Measurements from ENCODE around the gene DNAJC12.

DNAJC12 gene

DNA sequence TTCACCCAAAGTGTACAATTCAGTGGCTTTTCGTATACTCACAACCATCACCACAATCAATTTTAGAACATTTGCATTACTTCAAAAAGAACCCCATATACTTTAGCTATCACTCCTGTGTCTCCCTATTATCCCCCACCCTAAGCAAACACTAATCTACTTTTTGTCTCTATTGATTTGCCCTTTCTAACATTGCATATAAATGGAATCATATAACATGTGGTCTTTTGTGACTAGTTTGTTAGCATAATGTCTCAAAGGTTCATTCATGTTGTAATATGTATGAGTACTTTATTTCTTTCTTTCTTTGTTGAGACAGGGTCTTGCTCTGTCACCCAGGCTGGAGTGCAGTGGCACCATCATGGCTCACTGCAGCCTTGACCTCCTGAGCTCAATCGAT is 21.0 kb upstream of the DNAJC12 start:
- no peak overlapping the region for H3K4me3 ChIP-seq (ENCODE audit: control insufficient read depth, low read depth, low read length)
- no peak for DNase-seq (ENCODE audit: low read depth)

DNA sequence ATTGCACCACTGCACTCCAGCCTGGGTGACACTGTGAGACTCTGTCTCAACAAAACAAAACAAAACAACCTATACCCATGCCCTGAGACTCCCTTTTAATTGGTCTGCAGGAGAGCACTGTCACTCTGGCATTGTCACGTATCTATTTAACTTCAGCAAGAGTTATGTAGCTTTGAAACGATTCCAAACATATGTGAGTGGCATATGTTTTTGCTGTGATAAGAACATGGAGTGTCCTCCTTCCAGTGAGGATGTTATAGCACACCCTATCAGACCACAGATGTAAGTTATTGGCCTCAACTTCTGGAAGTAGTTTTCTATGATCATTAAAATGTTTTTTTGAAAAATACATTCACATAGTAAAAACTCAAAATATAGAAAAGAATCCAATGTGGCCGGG is 15.5 kb upstream of the DNAJC12 start:
- TF ChIP-seq, protein P1, sequence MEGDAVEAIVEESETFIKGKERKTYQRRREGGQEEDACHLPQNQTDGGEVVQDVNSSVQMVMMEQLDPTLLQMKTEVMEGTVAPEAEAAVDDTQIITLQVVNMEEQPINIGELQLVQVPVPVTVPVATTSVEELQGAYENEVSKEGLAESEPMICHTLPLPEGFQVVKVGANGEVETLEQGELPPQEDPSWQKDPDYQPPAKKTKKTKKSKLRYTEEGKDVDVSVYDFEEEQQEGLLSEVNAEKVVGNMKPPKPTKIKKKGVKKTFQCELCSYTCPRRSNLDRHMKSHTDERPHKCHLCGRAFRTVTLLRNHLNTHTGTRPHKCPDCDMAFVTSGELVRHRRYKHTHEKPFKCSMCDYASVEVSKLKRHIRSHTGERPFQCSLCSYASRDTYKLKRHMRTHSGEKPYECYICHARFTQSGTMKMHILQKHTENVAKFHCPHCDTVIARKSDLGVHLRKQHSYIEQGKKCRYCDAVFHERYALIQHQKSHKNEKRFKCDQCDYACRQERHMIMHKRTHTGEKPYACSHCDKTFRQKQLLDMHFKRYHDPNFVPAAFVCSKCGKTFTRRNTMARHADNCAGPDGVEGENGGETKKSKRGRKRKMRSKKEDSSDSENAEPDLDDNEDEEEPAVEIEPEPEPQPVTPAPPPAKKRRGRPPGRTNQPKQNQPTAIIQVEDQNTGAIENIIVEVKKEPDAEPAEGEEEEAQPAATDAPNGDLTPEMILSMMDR (IDR thresholded peaks at IDR 0.05; ENCODE audit: control insufficient read depth, insufficient read depth, low read depth, low read length, missing control alignments): no peak
- DNase-seq (ENCODE audit: low read depth): no peak
- H3K4me3 ChIP-seq (ENCODE audit: control insufficient read depth, low read depth, low read length): no peak overlapping the region

More for the DNA sequence above, 21.0 kb upstream of the DNAJC12 start:
- TF ChIP-seq, protein P1 (IDR thresholded peaks at IDR 0.05; ENCODE audit: control insufficient read depth, insufficient read depth, low read depth, low read length, missing control alignments): no peak

DNA sequence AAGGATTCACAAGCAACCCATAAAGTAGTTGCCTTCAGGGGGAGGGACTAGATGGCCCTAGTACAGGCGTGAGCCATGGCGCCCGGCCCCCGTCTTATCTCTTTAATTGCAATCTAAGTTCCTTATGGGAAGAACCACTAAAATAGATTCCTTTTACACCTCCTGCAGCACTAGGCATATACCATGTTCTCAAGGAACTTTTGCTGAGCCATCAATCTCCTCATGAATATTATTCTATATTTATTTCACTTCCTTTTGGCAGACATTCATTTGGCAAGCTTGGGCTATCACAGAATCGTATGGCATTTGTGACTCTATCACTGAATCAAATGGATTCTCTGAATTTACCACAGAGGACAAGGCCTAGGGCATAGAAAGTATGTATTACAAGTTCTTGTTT is 14.8 kb upstream of the DNAJC12 start:
- TF ChIP-seq, protein P1 (IDR thresholded peaks at IDR 0.05; ENCODE audit: control insufficient read depth, insufficient read depth, low read depth, low read length, missing control alignments): no peak
- DNase-seq (ENCODE audit: low read depth): no peak
- H3K4me3 ChIP-seq (ENCODE audit: control insufficient read depth, low read depth, low read length): no peak overlapping the region

DNA sequence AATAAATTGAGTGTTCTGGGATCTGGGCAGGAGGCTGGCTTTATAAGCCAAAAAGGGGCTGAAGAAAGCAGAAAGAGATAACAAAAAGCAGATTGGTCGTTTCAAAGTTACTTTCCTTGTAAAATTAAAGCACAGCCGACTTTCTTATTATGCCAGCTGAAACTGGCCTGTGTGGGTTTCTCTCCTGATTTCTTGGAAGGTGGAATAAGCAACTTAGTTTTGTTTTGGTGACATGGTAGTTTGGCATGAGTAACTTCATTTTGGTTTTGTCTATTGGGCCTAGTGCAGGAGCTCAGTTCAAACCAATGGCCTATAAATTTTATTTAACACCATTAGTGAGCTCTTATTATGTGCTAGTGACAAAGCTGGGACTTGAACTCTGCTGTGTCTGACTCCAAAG is 13.2 kb upstream of the DNAJC12 start:
- H3K4me3 ChIP-seq (ENCODE audit: control insufficient read depth, low read depth, low read length): no peak overlapping the region
- TF ChIP-seq, protein P1 (IDR thresholded peaks at IDR 0.05; ENCODE audit: control insufficient read depth, insufficient read depth, low read depth, low read length, missing control alignments): no peak
- no peak for DNase-seq (ENCODE audit: low read depth)

DNA sequence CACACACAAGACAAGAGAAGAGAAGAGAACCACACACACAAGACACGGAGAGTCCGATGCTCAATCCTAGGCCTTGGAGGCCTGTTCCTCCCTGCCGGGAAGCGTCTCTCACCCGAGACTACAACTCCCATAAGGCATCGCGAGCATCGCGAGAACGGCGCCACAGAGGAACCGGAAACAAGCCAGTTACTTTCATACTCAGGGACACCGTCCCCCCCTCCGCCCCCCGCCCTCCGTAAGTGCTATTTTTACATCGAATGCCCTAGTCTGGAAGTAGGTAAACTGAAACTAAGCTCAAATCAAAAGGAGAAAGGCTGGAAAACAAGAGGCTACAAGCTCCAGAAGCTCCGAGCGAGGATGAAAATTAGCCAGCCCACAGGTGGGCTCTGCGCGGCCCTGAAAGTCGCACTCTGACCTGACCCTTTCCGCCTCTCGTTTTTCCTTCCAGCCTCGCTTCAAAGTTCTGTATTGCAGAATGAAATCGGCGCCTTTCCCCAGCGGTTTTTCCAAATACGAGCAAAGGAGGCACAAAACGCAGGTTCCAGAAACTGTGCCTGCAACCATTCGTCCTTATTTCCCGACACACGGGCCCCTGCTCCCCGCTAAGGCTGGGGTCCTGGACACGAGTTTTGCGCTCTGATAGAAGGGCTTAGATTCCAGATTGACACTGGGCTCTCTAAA is 11.5 kb upstream of the DNAJC12 start:
- DNase-seq (ENCODE audit: low read depth): peak; percentile 80
- TF ChIP-seq, protein P1 (IDR thresholded peaks at IDR 0.05; ENCODE audit: control insufficient read depth, insufficient read depth, low read depth, low read length, missing control alignments): no peak
- peak overlapping the region; percentile 55 for H3K4me3 ChIP-seq (ENCODE audit: control insufficient read depth, low read depth, low read length)

DNA sequence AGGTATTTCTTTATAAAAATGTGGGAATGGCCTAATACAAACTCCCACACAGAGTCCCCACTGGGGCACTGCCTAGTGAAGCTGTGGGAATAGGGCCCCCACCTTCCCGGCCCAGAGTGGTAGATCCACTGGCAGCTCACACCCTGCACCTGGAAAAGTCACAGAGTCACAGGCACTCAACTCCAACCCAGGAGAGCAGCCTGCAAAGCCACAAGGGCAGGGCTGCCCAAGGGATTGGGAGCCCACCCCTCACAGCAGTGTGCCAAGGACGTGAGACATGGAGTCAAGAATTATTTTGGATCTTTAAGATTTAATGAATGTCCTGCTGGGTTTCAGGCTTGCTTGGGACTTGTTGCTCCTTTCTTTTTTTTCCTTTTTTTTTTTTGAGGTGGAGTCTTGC is 5.3 kb upstream of the DNAJC12 start:
- DNase-seq (ENCODE audit: low read depth): no peak
- H3K4me3 ChIP-seq (ENCODE audit: control insufficient read depth, low read depth, low read length): no peak overlapping the region
- TF ChIP-seq, protein P1 (IDR thresholded peaks at IDR 0.05; ENCODE audit: control insufficient read depth, insufficient read depth, low read depth, low read length, missing control alignments): no peak
